Measurements from ENCODE around the gene SYP.
A peak's percentile ranks its signal among the peaks of the same experiment; 100 is the strongest.

SYP gene

GRCh38 chrX:49191574-49192011 lies 8.4 kb downstream of the SYP start:
- H3K27ac ChIP-seq: peak overlapping the region; percentile 83
- no peak for TF ChIP-seq CTCF (IDR thresholded peaks at IDR 0.05)
- TF ChIP-seq ZFX (IDR thresholded peaks at IDR 0.05; ENCODE audit: borderline replicate concordance): no peak

GRCh38 chrX:49190821-49191573 lies 9.0 kb downstream of the SYP start:
- TF ChIP-seq ZFX (IDR thresholded peaks at IDR 0.05; ENCODE audit: borderline replicate concordance): no peak
- TF ChIP-seq CTCF (IDR thresholded peaks at IDR 0.05): no peak
- H3K27ac ChIP-seq: peak overlapping the region; percentile 83

- peak overlapping the region; percentile 83 for H3K27ac ChIP-seq
- TF ChIP-seq CTCF (IDR thresholded peaks at IDR 0.05) (no peak), ZFX (IDR thresholded peaks at IDR 0.05; ENCODE audit: borderline replicate concordance) (no peak)
These were observed 10.4 kb downstream of the SYP start for GRCh38 chrX:49189606-49190005.

- H3K27ac ChIP-seq: no peak overlapping the region
- TF ChIP-seq ZFX (IDR thresholded peaks at IDR 0.05; ENCODE audit: borderline replicate concordance) (no peak), CTCF (IDR thresholded peaks at IDR 0.05) (no peak)
These were observed 11.4 kb downstream of the SYP start for GRCh38 chrX:49188468-49189076.

GRCh38 chrX:49187526-49187925 lies 12.5 kb downstream of the SYP start:
- no peak for TF ChIP-seq CTCF (IDR thresholded peaks at IDR 0.05)
- no peak for TF ChIP-seq ZFX (IDR thresholded peaks at IDR 0.05; ENCODE audit: borderline replicate concordance)
- H3K27ac ChIP-seq: peak overlapping the region; percentile 80

GRCh38 chrX:49187028-49187394 lies 13.0 kb downstream of the SYP start:
- peak overlapping the region; percentile 80 for H3K27ac ChIP-seq
- TF ChIP-seq CTCF (IDR thresholded peaks at IDR 0.05) (no peak), ZFX (IDR thresholded peaks at IDR 0.05; ENCODE audit: borderline replicate concordance) (no peak)
